ENCODE data around the gene HARBI1.

GRCh38 chr11:46570790-46571398 is 46.1 kb downstream of the HARBI1 start:
- TF ChIP-seq POLR2A (IDR thresholded peaks at IDR 0.05; ENCODE audit: low read length) (no peak), GATA1 (IDR thresholded peaks at IDR 0.05; ENCODE audit: low read depth, low read length) (no peak)

Measured in erythroblast (primary cell).